DND-41 (cell line): ENCODE results near the gene CAND1.

Source experiments
- ATAC-seq: fragments of 200-7000 bp; cut with Tn5 transposase; 3 replicates; pipeline ENCODE4 v1.9.1; 2021; ENCODE audit warnings: low read depth; ENCODE audit not compliant: insufficient read depth
- DNase-seq: peaks from one replicate; pipeline ENCODE4 v3.0.0-alpha.2; 2020
- H2AFZ ChIP-seq: 2 replicates; pipeline ENCODE4 v1.6.0; 2012; ENCODE audit warnings: low read depth, low read length
- H3K27ac ChIP-seq: 2 replicates; pipeline ENCODE4 v1.5.1; 2012; ENCODE audit warnings: low read length, inconsistent platforms
- H3K27me3 ChIP-seq: fragments of 200-600 bp; sonication (generic); 2 replicates; pipeline ENCODE4 v1.6.0; 2012; ENCODE audit warnings: low read length, mild to moderate bottlenecking, inconsistent platforms; ENCODE audit not compliant: insufficient read depth, poor library complexity
- H3K36me3 ChIP-seq: 2 replicates; pipeline ENCODE4 v1.5.1; 2012; ENCODE audit warnings: low read length, inconsistent platforms; ENCODE audit not compliant: insufficient read depth
- H3K4me1 ChIP-seq: 2 replicates; pipeline ENCODE4 v1.5.1; 2012; ENCODE audit warnings: mild to moderate bottlenecking, low read length; ENCODE audit not compliant: insufficient read depth
- H3K4me2 ChIP-seq: 2 replicates; pipeline ENCODE4 v1.6.0; 2012; ENCODE audit warnings: mild to moderate bottlenecking, moderate library complexity, low read length, inconsistent platforms; ENCODE audit not compliant: insufficient read depth
- H3K4me3 ChIP-seq, 2 experiments: fragments of 200-600 bp in 1 of 2; shearing (Covaris generic) in 1 of 2; 2 replicates each; pipeline ENCODE4 v1.5.1; 2012 to 2016; ENCODE audit warnings: inconsistent platforms in 2 of 2, low read length in 2 of 2, mild to moderate bottlenecking in 2 of 2, low read depth in 1 of 2, moderate library complexity in 1 of 2
- H3K79me2 ChIP-seq: 2 replicates; pipeline ENCODE4 v1.6.0; 2012; ENCODE audit warnings: low read length, inconsistent platforms; ENCODE audit not compliant: insufficient read depth
- H3K9ac ChIP-seq: 2 replicates; pipeline ENCODE4 v1.6.0; 2012; ENCODE audit warnings: low read depth, mild to moderate bottlenecking, inconsistent platforms, low read length, moderate library complexity
- H3K9me3 ChIP-seq: 2 replicates; pipeline ENCODE4 v1.5.1; 2012; ENCODE audit warnings: low read length, moderate library complexity, mild to moderate bottlenecking, inconsistent platforms; ENCODE audit not compliant: insufficient read depth, severe bottlenecking
- H4K20me1 ChIP-seq: 2 replicates; pipeline ENCODE4 v1.6.0; 2012; ENCODE audit warnings: low read length; ENCODE audit not compliant: insufficient read depth
- CTCF ChIP-seq: IDR thresholded peaks from 2 replicates; pipeline ENCODE4 v1.5.1; 2012; ENCODE audit warnings: borderline replicate concordance, low read length, moderate library complexity, mild to moderate bottlenecking; ENCODE audit not compliant: poor library complexity, severe bottlenecking; ENCODE audit errors: extremely low read depth
- EZH2 ChIP-seq: IDR thresholded peaks from 3 replicates; pipeline ENCODE4 v1.6.1; 2012; ENCODE audit warnings: borderline replicate concordance, low read depth, mild to moderate bottlenecking, moderate library complexity, low read length, inconsistent platforms; ENCODE audit not compliant: severe bottlenecking

The CAND1 gene

GRCh38 chr12:67327466-67327865 is 58.3 kb downstream of the CAND1 start:
- H2AFZ ChIP-seq: no peak overlapping the region
- DNase-seq: no peak
- H3K4me2 ChIP-seq: no peak overlapping the region
- H3K4me3 ChIP-seq: no peak overlapping the region
- no peaks in the 10 kb centered on the region for H3K4me1 ChIP-seq
- no peak for ATAC-seq
- TF ChIP-seq CTCF: no peak
- H3K36me3 ChIP-seq: no peaks in the 10 kb centered on the region
- H3K27ac ChIP-seq: no peak overlapping the region
- no peaks in the 10 kb centered on the region for H3K9me3 ChIP-seq
- no peaks in the 10 kb centered on the region for H3K79me2 ChIP-seq
- no peak overlapping the region for H3K9ac ChIP-seq
- no peaks in the 10 kb centered on the region for H3K27me3 ChIP-seq
- no peaks in the 10 kb centered on the region for H4K20me1 ChIP-seq

- H3K4me3 ChIP-seq: no peak overlapping the region
Observed at GRCh38 chr12:67331123-67331522, 62.0 kb downstream of the CAND1 start.

GRCh38 chr12:67331828-67332227 is 62.7 kb downstream of the CAND1 start:
- Histone ChIP-seq H3K36me3 (no peaks in the 10 kb centered on the region), H3K27ac (no peak overlapping the region), H4K20me1 (no peaks in the 10 kb centered on the region), H3K79me2 (no peaks in the 10 kb centered on the region), H3K9ac (no peak overlapping the region), H3K27me3 (no peaks in the 10 kb centered on the region), H2AFZ (no peak overlapping the region), H3K4me2 (no peak overlapping the region), H3K4me1 (no peaks in the 10 kb centered on the region), H3K9me3 (no peaks in the 10 kb centered on the region), H3K4me3 (no peak overlapping the region)
- no peak for ATAC-seq
- TF ChIP-seq CTCF: no peak
- TF ChIP-seq EZH2: no peak
- no peak for DNase-seq

More at GRCh38 chr12:67331123-67331522, 62.0 kb downstream of the CAND1 start:
- Histone ChIP-seq H3K27ac (no peak overlapping the region), H4K20me1 (no peaks in the 10 kb centered on the region), H3K9ac (no peak overlapping the region), H3K4me1 (no peaks in the 10 kb centered on the region), H3K79me2 (no peaks in the 10 kb centered on the region), H3K27me3 (no peaks in the 10 kb centered on the region), H2AFZ (no peak overlapping the region), H3K4me2 (no peak overlapping the region), H3K9me3 (no peaks in the 10 kb centered on the region), H3K36me3 (no peaks in the 10 kb centered on the region)
- ATAC-seq (peak; percentile 78), DNase-seq (no peak)
- TF ChIP-seq EZH2 (no peak), CTCF (no peak)

- no peaks in the 10 kb centered on the region for H3K36me3 ChIP-seq
- H3K4me2 ChIP-seq: no peak overlapping the region
- no peaks in the 10 kb centered on the region for H4K20me1 ChIP-seq
- H3K4me1 ChIP-seq: no peaks in the 10 kb centered on the region
- no peak overlapping the region for H3K27ac ChIP-seq
- ATAC-seq: no peak
- no peaks in the 10 kb centered on the region for H3K79me2 ChIP-seq
- DNase-seq: no peak
- no peaks in the 10 kb centered on the region for H3K27me3 ChIP-seq
- no peak overlapping the region for H3K4me3 ChIP-seq
- no peak overlapping the region for H2AFZ ChIP-seq
- peaks cover 8% of the 10 kb centered on the region for H3K9me3 ChIP-seq
- TF ChIP-seq CTCF (no peak), EZH2 (no peak)
- no peak overlapping the region for H3K9ac ChIP-seq
Observed at GRCh38 chr12:67333649-67334048, 64.5 kb downstream of the CAND1 start.
